HG03558 (cell line): Measurements from ENCODE around the gene PERM1.
"Not testable (repeated sequence)": the region's sequence is repeated elsewhere in the genome, so short reads cannot be mapped to it uniquely, and the experiment has no call there.

ENCODE experiments used
- ATAC-seq: cut with Tn5 transposase; IDR thresholded peaks from one replicate; pipeline ENCODE4 v1.9.1; 2021; ENCODE audit warnings: moderate number of reproducible peaks; ENCODE audit not compliant: unreplicated experiment; ENCODE audit errors: extremely low read depth

Gene PERM1

GRCh38 chr1:980137-980571 is 1.7 kb downstream of the PERM1 start:
- no peak for ATAC-seq

DNA sequence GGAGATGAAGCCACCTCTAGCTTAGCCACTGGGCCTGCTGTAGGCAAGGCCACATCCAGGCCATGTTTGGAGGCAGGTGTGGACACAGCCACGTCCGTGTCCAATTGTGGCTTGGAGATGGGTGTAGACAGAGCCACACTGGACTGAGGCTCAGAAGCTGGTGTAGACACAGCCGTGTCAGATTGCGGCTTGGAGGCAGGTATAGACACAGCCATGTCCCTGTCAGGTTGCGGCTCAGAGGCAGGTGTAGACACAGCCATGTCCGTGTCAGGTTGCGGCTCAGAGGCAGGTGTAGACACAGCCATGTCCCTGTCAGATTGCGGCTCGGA is 2.2 kb downstream of the PERM1 start:
- ATAC-seq: no peak

DNA sequence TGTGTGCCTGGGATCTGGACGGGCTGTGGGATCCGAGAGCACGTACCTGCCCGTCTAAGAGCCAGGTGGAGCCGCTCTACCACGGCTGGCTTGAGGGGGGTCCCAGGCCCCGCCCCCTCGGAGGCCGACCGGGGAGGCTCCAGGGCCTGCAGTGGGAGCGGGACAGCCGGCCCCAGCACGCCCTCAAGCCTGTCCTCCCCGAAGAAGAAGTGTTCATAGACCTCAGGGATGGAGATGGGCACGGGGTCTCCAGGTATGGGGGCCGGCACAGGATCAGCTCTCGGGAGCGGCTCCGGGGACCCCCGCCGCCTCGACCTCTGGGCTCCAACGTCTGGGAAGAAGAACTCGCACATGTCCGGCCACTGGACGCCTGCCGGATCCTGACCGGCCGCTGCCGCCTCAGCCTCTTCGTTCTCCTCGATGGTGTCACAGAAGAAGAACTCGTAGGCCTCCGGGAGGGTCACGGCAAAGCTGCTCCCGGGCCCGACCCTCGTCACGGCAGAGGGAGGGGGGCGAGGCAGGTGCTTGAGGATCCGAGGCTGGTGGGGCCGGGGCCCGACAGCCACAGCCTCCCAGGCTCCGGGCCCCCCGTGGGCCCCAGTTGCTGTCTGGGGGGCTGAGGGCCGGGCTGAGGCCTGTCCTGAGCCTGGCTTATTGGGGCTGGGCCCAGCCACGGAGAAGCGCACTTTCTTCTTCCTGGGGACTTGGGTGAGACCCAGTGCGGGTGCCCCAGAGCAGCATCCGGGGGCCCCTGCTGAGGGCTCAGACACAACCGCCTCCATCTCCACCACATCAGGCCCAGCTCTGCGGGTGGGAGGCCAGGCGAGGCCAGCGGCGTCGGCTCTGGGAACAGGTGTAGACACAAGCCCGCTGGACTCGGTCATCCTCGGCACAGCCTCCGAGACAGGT is 2.8 kb downstream of the PERM1 start:
- ATAC-seq: no peak

DNA sequence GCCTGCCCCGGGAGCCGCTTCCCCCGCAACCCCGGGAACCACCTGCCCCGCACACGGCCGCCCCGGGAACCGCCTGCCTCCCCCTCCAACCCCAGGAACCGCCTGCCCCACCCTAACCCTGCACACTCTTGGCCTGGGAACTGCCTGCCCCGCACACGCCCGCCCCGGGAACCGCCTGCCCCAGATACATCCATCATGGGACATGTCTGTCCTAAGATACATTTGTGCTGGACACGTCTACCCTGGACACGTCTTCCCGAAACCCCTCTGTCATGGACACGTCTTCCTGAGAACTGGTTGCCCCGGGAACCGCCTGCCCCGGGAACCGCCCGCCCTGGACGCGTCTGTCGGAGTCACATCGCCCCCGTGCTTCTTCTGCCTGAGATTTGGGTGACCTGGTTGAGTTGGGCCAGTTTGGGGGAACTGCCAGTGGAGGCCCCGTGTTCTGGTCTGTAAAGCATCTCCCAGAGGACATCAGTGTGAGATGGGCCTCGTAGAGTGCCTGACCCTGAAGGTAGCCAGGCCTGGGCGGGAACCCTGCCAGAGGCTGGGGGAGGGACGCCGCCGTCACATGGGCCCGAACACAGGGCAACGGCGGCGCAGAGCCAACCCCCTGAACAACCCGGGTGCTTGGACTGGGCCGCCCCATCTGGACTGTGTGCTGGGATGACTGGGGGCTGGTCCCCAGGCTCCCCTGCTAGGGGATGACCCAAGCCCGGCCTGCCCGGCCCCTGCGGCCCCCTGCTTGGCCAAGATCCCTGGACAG is 3.6 kb downstream of the PERM1 start:
- no peak for ATAC-seq

DNA sequence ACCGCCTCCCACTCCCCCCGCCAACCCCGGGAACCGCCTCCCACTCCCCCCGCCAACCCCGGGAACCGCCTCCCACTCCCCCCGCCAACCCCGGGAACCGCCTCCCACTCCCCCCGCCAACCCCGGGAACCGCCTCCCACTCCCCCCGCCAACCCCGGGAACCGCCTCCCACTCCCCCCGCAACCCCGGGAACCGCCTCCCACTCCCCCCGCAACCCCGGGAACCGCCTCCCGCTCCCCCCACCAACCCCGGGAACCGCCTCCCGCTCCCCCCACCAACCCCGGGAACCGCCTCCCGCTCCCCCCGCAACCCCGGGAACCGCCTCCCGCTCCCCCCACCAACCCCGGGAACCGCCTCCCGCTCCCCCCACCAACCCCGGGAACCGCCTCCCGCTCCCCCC is 5.1 kb downstream of the PERM1 start:
- ATAC-seq: not testable (repeated sequence)

DNA sequence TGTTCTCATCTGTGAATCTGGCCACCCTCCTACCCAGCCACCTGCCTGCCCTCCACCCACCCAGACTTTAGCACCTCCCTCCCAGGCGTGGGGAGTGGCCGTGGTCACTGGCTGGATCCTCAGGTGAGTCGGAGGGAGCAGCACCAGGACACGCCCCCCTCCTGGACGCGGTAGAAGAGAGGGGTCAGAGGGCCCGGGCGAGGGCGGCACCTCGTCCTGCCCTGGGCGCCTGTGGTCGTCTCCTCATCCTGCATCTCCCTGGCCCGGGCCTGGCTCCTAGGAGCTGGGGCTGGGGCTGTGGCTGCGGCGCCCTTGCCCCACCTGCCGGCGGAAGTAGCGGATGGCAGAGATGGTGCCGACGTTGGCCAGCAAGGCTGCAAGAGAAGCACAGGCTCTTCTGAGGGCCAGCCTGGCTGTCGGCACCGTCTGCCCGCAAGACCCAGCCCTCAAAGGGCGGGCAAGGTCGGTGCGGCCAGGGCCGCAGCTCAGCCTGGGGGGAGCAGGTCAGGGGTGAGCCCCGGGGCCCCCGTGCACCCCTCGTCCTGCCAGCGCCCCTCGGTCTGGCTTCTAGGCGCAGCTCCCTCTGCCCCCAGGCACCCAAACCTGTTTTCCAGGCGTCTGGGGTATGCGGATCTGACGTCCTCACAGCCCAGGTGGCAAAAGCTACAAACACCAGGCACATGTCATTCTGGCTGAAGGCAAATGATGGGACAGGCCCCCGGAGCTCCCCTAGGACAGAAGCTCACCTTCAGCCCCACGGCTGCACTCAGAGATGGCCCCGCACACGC is 5.8 kb downstream of the PERM1 start:
- ATAC-seq: no peak

DNA sequence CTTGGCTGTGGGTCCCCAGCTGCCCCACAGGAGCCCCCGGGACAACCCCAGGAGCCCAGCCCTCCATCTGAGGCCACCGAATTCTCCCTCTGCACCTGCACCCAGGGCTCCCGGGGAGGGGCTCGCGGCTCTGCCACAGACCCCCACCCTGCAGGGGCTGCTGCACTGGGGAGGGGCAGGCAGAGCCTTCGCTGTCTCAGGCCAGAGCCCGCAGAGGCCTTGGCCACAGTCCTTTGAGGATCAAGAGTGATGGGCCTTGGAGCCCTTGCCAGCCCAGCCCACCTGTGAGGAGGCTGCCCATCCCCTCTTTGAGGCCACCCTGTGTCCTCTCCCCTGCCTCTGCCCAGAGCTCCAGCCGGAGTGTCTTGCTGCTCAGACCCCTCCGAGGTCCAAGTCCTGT is 6.5 kb downstream of the PERM1 start:
- ATAC-seq: no peak

GRCh38 chr1:974687-975328 is 7.1 kb downstream of the PERM1 start:
- ATAC-seq: no peak

DNA sequence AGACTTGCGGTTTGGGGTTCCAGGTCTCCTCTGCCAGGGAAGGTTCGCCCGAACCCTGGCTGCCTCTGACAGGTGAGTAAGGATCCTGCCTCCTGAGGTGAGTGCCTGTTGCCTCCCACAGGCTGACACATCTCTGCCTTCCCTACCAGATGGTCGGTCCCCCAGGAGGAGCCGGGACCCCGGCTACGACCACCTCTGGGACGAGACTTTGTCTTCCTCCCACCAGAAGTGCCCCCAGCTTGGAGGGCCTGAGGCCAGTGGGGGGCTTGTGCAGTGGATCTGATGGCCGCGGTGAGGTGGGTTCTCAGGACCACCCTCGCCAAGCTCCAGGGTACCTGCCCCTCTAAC is 7.6 kb downstream of the PERM1 start:
- no peak for ATAC-seq

DNA sequence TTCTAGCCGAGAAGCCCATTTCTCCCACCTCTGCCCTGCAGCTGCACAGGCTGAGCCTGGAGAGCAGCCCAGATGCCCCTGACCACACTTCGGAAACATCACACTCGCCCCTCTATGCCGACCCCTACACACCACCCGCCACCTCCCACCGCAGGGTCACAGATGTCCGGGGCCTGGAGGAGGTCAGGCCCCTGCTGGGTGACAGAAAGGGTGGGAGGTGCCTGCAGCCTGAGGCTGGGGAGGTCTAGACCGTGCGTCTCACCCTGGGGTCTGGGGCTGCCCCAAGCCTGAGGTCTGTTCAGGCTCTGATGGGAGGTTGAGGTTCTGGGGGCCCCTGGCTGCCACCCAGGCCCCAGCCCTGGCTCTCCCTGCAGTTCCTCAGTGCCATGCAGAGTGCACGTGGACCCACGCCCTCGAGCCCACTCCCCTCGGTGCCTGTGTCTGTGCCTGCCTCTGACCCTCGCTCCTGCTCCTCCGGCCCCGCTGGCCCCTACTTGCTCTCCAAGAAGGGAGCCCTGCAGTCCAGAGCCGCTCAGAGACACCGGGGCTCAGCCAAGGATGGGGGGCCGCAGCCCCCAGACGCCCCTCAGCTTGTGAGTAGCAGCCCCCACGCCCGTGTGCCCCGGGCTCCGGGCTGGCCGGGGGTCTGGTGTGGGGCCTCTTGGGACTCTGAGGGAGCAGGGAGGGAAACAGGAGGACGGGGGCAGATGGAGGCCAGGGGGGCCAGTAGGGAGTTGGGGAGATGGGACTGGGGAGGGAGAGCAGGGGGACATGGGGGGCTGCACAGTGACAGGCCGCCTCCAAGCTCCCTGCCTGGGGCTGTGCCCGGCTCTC is 8.2 kb downstream of the PERM1 start:
- ATAC-seq: no peak

- no peak for ATAC-seq
Measured at GRCh38 chr1:972726-973458, 9.0 kb downstream of the PERM1 start.

GRCh38 chr1:971751-972506 is 10.0 kb downstream of the PERM1 start:
- ATAC-seq: no peak

GRCh38 chr1:970973-971730 is 10.7 kb downstream of the PERM1 start:
- ATAC-seq: no peak

GRCh38 chr1:970242-970972 is 11.5 kb downstream of the PERM1 start:
- ATAC-seq: no peak

GRCh38 chr1:969260-969855 is 12.5 kb downstream of the PERM1 start:
- ATAC-seq: no peak
